HepG2 (cell line): ENCODE data around the gene CDK3. TPM values are rescaled to one million over a fixed set of nuclear protein-coding genes. Genes with fewer than 3 reads are reported as not detected.

Experiments
- HES4 ChIP-seq: sonication (generic); formaldehyde crosslinking; IDR thresholded peaks from 2 replicates; pipeline ENCODE4 v1.9.0; 2021; ENCODE audit warnings: mild to moderate bottlenecking, missing genetic modification reagents, borderline replicate concordance
- KLF13 ChIP-seq: sonication (generic); formaldehyde crosslinking; IDR thresholded peaks from 2 replicates; pipeline ENCODE4 v1.4.0; 2020; ENCODE audit warnings: mild to moderate bottlenecking, missing genetic modification reagents
- MED1 ChIP-seq: sonication (generic); formaldehyde crosslinking; IDR thresholded peaks from 2 replicates; pipeline ENCODE4 v1.4.0; 2020; ENCODE audit warnings: missing genetic modification reagents
- MXI1 ChIP-seq: IDR thresholded peaks from 3 replicates; pipeline ENCODE4 v1.6.1; 2012; ENCODE audit warnings: low read depth, low read length, inconsistent platforms, borderline replicate concordance
- RBAK ChIP-seq: sonication (generic); formaldehyde crosslinking; IDR thresholded peaks from 2 replicates; pipeline ENCODE4 v1.5.1; 2020; ENCODE audit warnings: mild to moderate bottlenecking, missing genetic modification reagents
- RCOR2 ChIP-seq: IDR thresholded peaks from 2 replicates; pipeline ENCODE4 v1.6.1; 2016; ENCODE audit warnings: missing biosample characterization, missing genetic modification reagents
- SIX4 ChIP-seq: sonication (generic); formaldehyde crosslinking; IDR thresholded peaks from 2 replicates; pipeline ENCODE4 v1.4.0; 2020; ENCODE audit warnings: missing genetic modification reagents
- TCF12 ChIP-seq, 2 experiments: fragments of 450-650 bp in 1 of 2; sonication (generic) in 1 of 2; formaldehyde crosslinking in 1 of 2; IDR thresholded peaks; 2 replicates each; pipeline versions ENCODE4 v1.6.1 to v1.8.0; 2017 to 2022; ENCODE audit warnings: antibody characterized with exemption in 1 of 2, mild to moderate bottlenecking in 1 of 2, missing genetic modification reagents in 1 of 2, moderate library complexity in 1 of 2
- ZKSCAN5 ChIP-seq: sonication (generic); formaldehyde crosslinking; IDR thresholded peaks from 2 replicates; pipeline ENCODE4 v1.5.1; 2020; ENCODE audit warnings: mild to moderate bottlenecking, missing genetic modification reagents
- ZNF253 ChIP-seq: sonication (generic); formaldehyde crosslinking; IDR thresholded peaks from 2 replicates; pipeline ENCODE4 v1.8.0; 2022; ENCODE audit warnings: mild to moderate bottlenecking, missing genetic modification reagents, borderline replicate concordance
- ZNF431 ChIP-seq: sonication (generic); formaldehyde crosslinking; IDR thresholded peaks from 2 replicates; pipeline ENCODE4 v1.9.0; 2022; ENCODE audit warnings: missing genetic modification reagents, low read depth, mild to moderate bottlenecking, borderline replicate concordance
- ZNF547 ChIP-seq: sonication (generic); formaldehyde crosslinking; IDR thresholded peaks from 2 replicates; pipeline ENCODE4 v1.5.1; 2020; ENCODE audit warnings: mild to moderate bottlenecking, missing genetic modification reagents
- ZNF549 ChIP-seq: sonication (generic); formaldehyde crosslinking; IDR thresholded peaks from 2 replicates; pipeline ENCODE4 v1.5.0; 2020; ENCODE audit warnings: missing genetic modification reagents
- ZNF557 ChIP-seq: sonication (generic); formaldehyde crosslinking; IDR thresholded peaks from 2 replicates; pipeline ENCODE4 v1.4.0; 2020; ENCODE audit warnings: missing genetic modification reagents
- polyA plus RNA-seq, 8 experiments: library from polyadenylated mRNA; depleted of rRNA in 3 of 8; stranded (reverse) in 7 of 8; unstranded in 1 of 8; fragments of >200 nt; fragmentation: Illumina TruSeq in 4 of 8; extraction: Trizol in 4 of 8; gene quantifications; 2 replicates each; pipeline versions ENCODE4 v1.2.1 to v1.2.3, GENCODE V29; 2011 to 2016; ENCODE audit warnings: low read depth in 4 of 8, missing spikeins in 1 of 8, mixed read lengths in 1 of 8; ENCODE audit not compliant: insufficient read depth in 1 of 8
- total RNA-seq, 5 experiments: library from RNA; depleted of rRNA; stranded (reverse); fragments of >200 nt; fragmentation: Illumina TruSeq; extraction: Trizol; gene quantifications; 2 replicates each; pipeline ENCODE4 v1.2.3, GENCODE V29; 2016; ENCODE audit warnings: low read depth in 1 of 5
- TF ChIP-seq, protein P1 (sequence below): sonication (generic); formaldehyde crosslinking; IDR thresholded peaks from 2 replicates; pipeline ENCODE4 v1.4.0; 2020; ENCODE audit warnings: missing genetic modification reagents, borderline replicate concordance
- TF ChIP-seq, protein P2 (sequence below): sonication (generic); formaldehyde crosslinking; IDR thresholded peaks from 2 replicates; pipeline ENCODE4 v1.5.1; 2020; ENCODE audit warnings: mild to moderate bottlenecking, missing genetic modification reagents, borderline replicate concordance
- TF ChIP-seq, protein P3 (sequence below): IDR thresholded peaks from 2 replicates; pipeline ENCODE4 v1.6.1; 2016; ENCODE audit warnings: control low read depth
- TF ChIP-seq, protein P4 (sequence below): sonication (generic); formaldehyde crosslinking; IDR thresholded peaks from 2 replicates; pipeline ENCODE4 v1.5.1; 2020; ENCODE audit warnings: mild to moderate bottlenecking, moderate library complexity, missing genetic modification reagents
- TF ChIP-seq, protein P5 (sequence below): sonication (generic); formaldehyde crosslinking; IDR thresholded peaks from 2 replicates; pipeline ENCODE4 v1.5.0; 2020; ENCODE audit warnings: mild to moderate bottlenecking, missing genetic modification reagents, borderline replicate concordance

CDK3 gene
- total and polyA plus RNA-seq, 2 of the 13 experiments (the other 11 are each of a cell fraction or from before 2014, with no cell fraction given) = 5.8 to 11.4 TPM

DNA sequence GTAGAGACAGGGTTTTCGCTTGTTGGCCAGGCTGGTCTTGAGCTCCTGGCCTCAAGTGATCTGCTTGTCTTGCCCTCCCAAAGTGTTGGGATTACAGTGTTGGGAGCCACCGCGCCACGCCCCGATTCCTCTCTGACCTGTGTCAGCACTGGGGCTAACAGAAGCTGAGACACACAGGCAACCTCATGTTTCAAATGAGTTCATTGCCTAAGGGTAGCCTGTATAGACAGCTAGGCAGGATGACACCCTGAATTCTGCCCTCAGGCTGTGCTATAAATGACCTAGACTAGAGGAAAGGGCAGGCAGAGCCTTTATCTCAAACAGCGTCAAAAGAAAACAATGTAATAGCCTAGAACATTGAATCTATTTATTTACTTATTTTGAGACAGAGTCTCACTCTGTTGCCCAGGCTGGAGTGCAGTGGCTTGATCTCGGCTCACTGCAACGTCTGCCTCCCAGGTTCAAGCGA is 2.3 kb upstream of the CDK3 start (continued):
- TF ChIP-seq KLF13 (CRISPR knock-in tag) (no peak), ZNF253 (CRISPR knock-in tag) (no peak), MED1 (CRISPR knock-in tag) (peak; percentile 72), ZNF547 (CRISPR knock-in tag) (no peak; the same call in 1 of the 2 replicates), HES4 (no peak), RBAK (CRISPR knock-in tag) (no peak), MXI1 (peak; percentile 58; the same call in 1 of the 3 replicates), ZNF557 (CRISPR knock-in tag) (no peak), ZNF431 (no peak), TCF12 (IDR thresholded peaks at IDR 0.05) (no peak), TCF12 (CRISPR knock-in tag; IDR thresholded peaks at IDR 0.05) (no peak; the same call in 1 of the 2 replicates), RCOR2 (CRISPR knock-in tag) (0 out of 2 replicates have a peak, but pooled peaks have one; percentile 69), ZNF549 (no peak), ZKSCAN5 (no peak), SIX4 (CRISPR knock-in tag) (no peak)
- TF ChIP-seq, protein P1, sequence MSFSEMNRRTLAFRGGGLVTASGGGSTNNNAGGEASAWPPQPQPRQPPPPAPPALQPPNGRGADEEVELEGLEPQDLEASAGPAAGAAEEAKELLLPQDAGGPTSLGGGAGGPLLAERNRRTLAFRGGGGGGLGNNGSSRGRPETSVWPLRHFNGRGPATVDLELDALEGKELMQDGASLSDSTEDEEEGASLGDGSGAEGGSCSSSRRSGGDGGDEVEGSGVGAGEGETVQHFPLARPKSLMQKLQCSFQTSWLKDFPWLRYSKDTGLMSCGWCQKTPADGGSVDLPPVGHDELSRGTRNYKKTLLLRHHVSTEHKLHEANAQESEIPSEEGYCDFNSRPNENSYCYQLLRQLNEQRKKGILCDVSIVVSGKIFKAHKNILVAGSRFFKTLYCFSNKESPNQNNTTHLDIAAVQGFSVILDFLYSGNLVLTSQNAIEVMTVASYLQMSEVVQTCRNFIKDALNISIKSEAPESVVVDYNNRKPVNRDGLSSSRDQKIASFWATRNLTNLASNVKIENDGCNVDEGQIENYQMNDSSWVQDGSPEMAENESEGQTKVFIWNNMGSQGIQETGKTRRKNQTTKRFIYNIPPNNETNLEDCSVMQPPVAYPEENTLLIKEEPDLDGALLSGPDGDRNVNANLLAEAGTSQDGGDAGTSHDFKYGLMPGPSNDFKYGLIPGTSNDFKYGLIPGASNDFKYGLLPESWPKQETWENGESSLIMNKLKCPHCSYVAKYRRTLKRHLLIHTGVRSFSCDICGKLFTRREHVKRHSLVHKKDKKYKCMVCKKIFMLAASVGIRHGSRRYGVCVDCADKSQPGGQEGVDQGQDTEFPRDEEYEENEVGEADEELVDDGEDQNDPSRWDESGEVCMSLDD (CRISPR knock-in tag) = 0 out of 2 replicates have a peak, but pooled peaks have one; percentile 18
- TF ChIP-seq, protein P2, sequence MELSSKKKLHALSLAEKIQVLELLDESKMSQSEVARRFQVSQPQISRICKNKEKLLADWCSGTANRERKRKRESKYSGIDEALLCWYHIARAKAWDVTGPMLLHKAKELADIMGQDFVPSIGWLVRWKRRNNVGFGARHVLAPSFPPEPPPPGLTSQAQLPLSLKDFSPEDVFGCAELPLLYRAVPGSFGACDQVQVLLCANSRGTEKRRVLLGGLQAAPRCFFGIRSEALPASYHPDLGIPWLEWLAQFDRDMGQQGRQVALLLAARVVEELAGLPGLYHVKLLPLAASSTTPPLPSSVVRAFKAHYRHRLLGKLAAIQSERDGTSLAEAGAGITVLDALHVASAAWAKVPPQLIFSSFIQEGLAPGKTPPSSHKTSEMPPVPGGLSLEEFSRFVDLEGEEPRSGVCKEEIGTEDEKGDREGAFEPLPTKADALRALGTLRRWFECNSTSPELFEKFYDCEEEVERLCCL (CRISPR knock-in tag) = 0 out of 2 replicates have a peak, but pooled peaks have one; percentile 7
- TF ChIP-seq, protein P3, sequence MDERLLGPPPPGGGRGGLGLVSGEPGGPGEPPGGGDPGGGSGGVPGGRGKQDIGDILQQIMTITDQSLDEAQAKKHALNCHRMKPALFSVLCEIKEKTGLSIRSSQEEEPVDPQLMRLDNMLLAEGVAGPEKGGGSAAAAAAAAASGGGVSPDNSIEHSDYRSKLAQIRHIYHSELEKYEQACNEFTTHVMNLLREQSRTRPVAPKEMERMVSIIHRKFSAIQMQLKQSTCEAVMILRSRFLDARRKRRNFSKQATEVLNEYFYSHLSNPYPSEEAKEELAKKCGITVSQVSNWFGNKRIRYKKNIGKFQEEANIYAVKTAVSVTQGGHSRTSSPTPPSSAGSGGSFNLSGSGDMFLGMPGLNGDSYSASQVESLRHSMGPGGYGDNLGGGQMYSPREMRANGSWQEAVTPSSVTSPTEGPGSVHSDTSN (CRISPR knock-in tag) = no peak
- TF ChIP-seq, protein P4, sequence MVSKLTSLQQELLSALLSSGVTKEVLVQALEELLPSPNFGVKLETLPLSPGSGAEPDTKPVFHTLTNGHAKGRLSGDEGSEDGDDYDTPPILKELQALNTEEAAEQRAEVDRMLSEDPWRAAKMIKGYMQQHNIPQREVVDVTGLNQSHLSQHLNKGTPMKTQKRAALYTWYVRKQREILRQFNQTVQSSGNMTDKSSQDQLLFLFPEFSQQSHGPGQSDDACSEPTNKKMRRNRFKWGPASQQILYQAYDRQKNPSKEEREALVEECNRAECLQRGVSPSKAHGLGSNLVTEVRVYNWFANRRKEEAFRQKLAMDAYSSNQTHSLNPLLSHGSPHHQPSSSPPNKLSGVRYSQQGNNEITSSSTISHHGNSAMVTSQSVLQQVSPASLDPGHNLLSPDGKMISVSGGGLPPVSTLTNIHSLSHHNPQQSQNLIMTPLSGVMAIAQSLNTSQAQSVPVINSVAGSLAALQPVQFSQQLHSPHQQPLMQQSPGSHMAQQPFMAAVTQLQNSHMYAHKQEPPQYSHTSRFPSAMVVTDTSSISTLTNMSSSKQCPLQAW (CRISPR knock-in tag) = no peak
- TF ChIP-seq, protein P5, sequence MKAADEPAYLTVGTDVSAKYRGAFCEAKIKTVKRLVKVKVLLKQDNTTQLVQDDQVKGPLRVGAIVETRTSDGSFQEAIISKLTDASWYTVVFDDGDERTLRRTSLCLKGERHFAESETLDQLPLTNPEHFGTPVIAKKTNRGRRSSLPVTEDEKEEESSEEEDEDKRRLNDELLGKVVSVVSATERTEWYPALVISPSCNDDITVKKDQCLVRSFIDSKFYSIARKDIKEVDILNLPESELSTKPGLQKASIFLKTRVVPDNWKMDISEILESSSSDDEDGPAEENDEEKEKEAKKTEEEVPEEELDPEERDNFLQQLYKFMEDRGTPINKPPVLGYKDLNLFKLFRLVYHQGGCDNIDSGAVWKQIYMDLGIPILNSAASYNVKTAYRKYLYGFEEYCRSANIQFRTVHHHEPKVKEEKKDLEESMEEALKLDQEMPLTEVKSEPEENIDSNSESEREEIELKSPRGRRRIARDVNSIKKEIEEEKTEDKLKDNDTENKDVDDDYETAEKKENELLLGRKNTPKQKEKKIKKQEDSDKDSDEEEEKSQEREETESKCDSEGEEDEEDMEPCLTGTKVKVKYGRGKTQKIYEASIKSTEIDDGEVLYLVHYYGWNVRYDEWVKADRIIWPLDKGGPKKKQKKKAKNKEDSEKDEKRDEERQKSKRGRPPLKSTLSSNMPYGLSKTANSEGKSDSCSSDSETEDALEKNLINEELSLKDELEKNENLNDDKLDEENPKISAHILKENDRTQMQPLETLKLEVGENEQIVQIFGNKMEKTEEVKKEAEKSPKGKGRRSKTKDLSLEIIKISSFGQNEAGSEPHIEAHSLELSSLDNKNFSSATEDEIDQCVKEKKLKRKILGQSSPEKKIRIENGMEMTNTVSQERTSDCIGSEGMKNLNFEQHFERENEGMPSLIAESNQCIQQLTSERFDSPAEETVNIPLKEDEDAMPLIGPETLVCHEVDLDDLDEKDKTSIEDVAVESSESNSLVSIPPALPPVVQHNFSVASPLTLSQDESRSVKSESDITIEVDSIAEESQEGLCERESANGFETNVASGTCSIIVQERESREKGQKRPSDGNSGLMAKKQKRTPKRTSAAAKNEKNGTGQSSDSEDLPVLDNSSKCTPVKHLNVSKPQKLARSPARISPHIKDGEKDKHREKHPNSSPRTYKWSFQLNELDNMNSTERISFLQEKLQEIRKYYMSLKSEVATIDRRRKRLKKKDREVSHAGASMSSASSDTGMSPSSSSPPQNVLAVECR (CRISPR knock-in tag) = peak; percentile 40; the same call in 1 of the 2 replicates
